Caco-2 (cell line): ENCODE results near the gene OPN1MW2. TPM values are rescaled to one million over a fixed set of nuclear protein-coding genes. Genes with fewer than 3 reads are reported as not detected.
"Not testable (repeated sequence)": the region's sequence is repeated elsewhere in the genome, so short reads cannot be mapped to it uniquely, and the experiment has no call there.

Experiments
- BruUV-seq: library from RNA; stranded (reverse); fragments of 400-500 nt; replicated peaks from 2 replicates; lab custom pipeline; 2021; lab: Mats Ljungman, UMichigan
- CTCF ChIA-PET: fragments of 300-600 bp; sonication (Branson Sonifier 250); formaldehyde crosslinking; loops from one replicate; lab custom pipeline; 2022; ENCODE audit warnings: antibody characterized with exemption; lab: Charles Lee
- POLR2A ChIA-PET: fragments of 300-600 bp; sonication (Branson Sonifier 250); formaldehyde crosslinking; loops from one replicate; lab custom pipeline; 2022; ENCODE audit warnings: antibody characterized with exemption; lab: Charles Lee
- DNase-seq, 2 experiments: peaks; one replicate each; pipeline versions ENCODE4 v3.0.0 to v3.0.0-alpha.2; 2020 to 2022
- H3K27me3 ChIP-seq: replicated peaks from 2 replicates; pipeline ENCODE4 v1.6.0; 2011; ENCODE audit warnings: low read length; ENCODE audit not compliant: control insufficient read depth, insufficient read depth
- H3K36me3 ChIP-seq: 2 replicates; pipeline ENCODE4 v1.5.1; 2011; ENCODE audit warnings: low read length; ENCODE audit not compliant: control insufficient read depth, insufficient read depth
- H3K4me1 ChIP-seq: fragments of 250-450 bp; sonication (Bioruptor Pico); 2 replicates; pipeline ENCODE4 v1.5.1; 2020; ENCODE audit warnings: mild to moderate bottlenecking
- H3K4me3 ChIP-seq: 2 replicates; pipeline ENCODE4 v1.5.1; 2011; ENCODE audit warnings: low read depth, mild to moderate bottlenecking, control low read depth, low read length
- H3K9me3 ChIP-seq: fragments of 250-450 bp; sonication (Bioruptor Pico); 2 replicates; pipeline ENCODE4 v1.5.1; 2020; ENCODE audit warnings: mild to moderate bottlenecking, moderate library complexity
- H3K27ac Mint-ChIP-seq: one replicate; pipeline ENCODE4 v1.8.0; 2022; ENCODE audit warnings: mixed read lengths; ENCODE audit not compliant: unreplicated experiment
- H3K27me3 Mint-ChIP-seq: one replicate; pipeline ENCODE4 v1.8.0; 2022; ENCODE audit warnings: mixed read lengths; ENCODE audit not compliant: insufficient read depth, unreplicated experiment
- H3K36me3 Mint-ChIP-seq: one replicate; pipeline ENCODE4 v1.8.0; 2022; ENCODE audit warnings: mild to moderate bottlenecking, mixed read lengths; ENCODE audit not compliant: insufficient read depth, unreplicated experiment
- H3K4me1 Mint-ChIP-seq: one replicate; pipeline ENCODE4 v1.8.0; 2022; ENCODE audit warnings: low read depth, mixed read lengths; ENCODE audit not compliant: unreplicated experiment
- H3K4me3 Mint-ChIP-seq: one replicate; pipeline ENCODE4 v1.8.0; 2022; ENCODE audit warnings: mild to moderate bottlenecking, moderate library complexity, mixed read lengths; ENCODE audit not compliant: unreplicated experiment
- H3K9me3 Mint-ChIP-seq: one replicate; pipeline ENCODE4 v1.8.0; 2022; ENCODE audit warnings: mixed read lengths; ENCODE audit not compliant: unreplicated experiment
- intact Hi-C: fragments of 100-400 bp; cut with micrococcal nuclease; formaldehyde crosslinking; loops from one replicate; pipeline ENCODE4 v1.10.0; 2022; ENCODE audit not compliant: unreplicated experiment
- total RNA-seq: library from RNA; stranded (reverse); gene quantifications from 2 replicates; pipeline ENCODE4 v1.2.3, GENCODE V29; 2022

Gene OPN1MW2
- total RNA-seq, 1 experiment from 2014 or later: not detected

DNA sequence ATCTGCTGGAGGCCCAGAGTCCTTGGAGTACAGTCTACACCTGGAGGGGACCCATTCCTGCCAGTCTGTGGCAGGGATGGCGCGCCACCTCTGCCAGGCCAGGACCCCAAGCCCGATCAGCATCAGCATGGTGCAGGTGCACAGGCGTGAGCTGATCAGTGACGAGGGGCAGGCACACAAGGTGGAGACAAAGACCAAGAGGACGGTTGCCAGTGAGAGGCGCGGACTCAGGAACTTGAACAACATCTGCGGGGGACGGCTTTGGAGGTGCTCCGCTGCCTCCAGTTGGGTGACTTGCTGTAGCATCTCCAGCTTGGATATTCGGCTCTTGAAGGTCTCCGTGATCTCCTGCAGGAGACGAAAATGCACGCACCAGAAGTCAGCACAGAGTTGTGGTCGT is 14.1 kb downstream of the OPN1MW2 start:
- H3K36me3 ChIP-seq, H3K9me3 ChIP-seq, intact Hi-C loops, H3K27me3 ChIP-seq, H3K4me3 Mint-ChIP-seq, POLR2A ChIA-PET, H3K36me3 Mint-ChIP-seq, H3K9me3 Mint-ChIP-seq, H3K4me1 ChIP-seq, DNase-seq, H3K27ac Mint-ChIP-seq, H3K4me3 ChIP-seq, CTCF ChIA-PET, BruUV-seq, H3K4me1 Mint-ChIP-seq, H3K27me3 Mint-ChIP-seq: not testable (repeated sequence)

DNA sequence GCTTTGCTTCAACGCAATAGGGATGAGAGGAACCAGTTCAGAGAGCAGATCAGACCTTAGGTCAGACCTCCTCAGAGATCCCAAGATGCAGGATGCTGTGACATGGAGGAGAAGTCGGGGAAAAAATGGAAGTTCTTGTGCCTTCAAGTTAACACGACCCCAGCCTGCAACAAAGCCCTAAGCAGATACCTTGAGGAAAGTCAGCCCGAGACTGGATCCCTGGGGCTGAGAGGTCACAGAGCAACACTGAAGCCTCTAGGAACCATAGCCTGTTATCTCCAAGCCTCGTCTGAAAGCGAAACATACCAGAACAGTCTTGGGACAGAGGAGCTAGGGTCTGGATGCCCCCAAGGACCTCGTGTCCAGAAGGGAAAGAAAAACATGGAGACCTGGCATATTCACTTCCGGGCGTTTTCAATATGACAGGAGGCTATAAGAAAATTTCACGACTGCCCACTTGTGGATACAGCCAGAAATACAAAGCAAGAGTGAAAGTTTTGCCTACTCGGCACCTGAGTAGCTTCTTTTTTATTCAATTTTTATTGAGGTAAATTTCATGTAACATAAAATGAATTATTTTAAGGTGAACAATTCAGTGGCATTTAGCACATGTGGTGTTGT is 19.5 kb downstream of the OPN1MW2 start:
- H3K4me3 Mint-ChIP-seq, H3K27ac Mint-ChIP-seq, H3K4me1 Mint-ChIP-seq, H3K36me3 Mint-ChIP-seq, BruUV-seq, H3K36me3 ChIP-seq, H3K4me1 ChIP-seq, H3K4me3 ChIP-seq, H3K9me3 Mint-ChIP-seq, intact Hi-C loops, H3K9me3 ChIP-seq, CTCF ChIA-PET, DNase-seq, POLR2A ChIA-PET, H3K27me3 Mint-ChIP-seq, H3K27me3 ChIP-seq: not testable (repeated sequence)

DNA sequence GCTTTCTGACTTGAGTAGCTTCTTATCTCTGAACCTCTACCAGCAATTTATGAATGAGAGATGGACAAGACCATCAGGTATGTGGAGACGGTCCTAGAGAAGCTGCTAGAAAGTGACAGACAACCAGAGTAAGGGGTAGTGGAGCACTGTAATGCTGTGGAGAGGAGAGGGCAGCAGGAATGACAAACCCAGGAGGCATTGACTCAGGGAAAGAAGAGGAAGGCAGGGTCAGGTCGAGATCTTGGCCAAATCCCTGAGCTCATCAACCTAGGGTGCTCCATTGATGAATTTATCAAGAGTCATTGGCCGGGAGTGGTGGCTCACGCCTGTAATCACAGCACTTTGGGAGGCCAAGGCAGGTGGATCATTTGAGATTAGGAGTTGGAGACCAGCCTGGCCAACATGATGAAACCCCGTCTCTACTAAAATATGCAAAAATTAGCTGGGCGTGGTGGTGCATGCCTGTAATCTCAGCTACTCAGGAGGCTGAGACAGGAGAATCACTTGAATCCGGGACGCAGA is 20.5 kb downstream of the OPN1MW2 start:
- H3K27ac Mint-ChIP-seq, CTCF ChIA-PET, H3K4me1 Mint-ChIP-seq, intact Hi-C loops, DNase-seq, H3K4me3 ChIP-seq, BruUV-seq, POLR2A ChIA-PET, H3K4me3 Mint-ChIP-seq, H3K36me3 ChIP-seq, H3K9me3 ChIP-seq, H3K9me3 Mint-ChIP-seq, H3K27me3 Mint-ChIP-seq, H3K27me3 ChIP-seq, H3K4me1 ChIP-seq, H3K36me3 Mint-ChIP-seq: not testable (repeated sequence)

DNA sequence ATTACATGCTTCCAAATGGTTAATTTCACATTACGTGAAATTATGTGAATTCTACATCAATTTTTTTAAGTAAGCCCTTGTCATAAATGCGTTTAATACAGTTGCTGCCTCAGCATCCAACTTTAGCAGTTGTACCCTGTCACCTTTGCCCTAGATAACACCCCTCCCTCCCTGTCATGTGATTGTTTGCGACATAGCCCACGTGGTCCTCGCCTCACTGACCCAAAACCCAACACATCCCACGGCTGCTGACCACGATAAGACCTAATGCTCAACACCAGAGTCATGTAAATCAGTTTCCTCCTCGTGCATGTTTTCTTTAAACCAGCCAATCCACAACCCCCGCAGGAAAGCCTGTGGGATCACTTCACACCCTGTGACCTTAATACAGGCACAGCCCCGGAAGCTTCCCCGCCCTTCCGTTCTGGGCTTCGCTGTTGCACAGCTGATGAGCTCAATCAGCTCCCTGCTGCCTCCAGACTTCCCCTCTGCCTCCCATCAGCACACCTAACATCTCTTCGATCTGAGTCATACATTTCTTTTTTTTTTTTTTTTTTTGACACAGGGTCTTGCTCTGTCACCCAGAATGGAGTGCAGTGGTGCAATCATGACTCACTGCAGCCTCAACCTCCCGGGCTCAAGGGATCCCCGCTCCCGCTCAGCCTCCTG is 28.0 kb downstream of the OPN1MW2 start:
- H3K27me3 Mint-ChIP-seq, intact Hi-C loops, CTCF ChIA-PET, H3K4me3 ChIP-seq, H3K4me1 Mint-ChIP-seq, H3K36me3 ChIP-seq, BruUV-seq, H3K9me3 ChIP-seq, H3K4me1 ChIP-seq, H3K9me3 Mint-ChIP-seq, H3K4me3 Mint-ChIP-seq, H3K27ac Mint-ChIP-seq, H3K36me3 Mint-ChIP-seq, POLR2A ChIA-PET, H3K27me3 ChIP-seq, DNase-seq: not testable (repeated sequence)

DNA sequence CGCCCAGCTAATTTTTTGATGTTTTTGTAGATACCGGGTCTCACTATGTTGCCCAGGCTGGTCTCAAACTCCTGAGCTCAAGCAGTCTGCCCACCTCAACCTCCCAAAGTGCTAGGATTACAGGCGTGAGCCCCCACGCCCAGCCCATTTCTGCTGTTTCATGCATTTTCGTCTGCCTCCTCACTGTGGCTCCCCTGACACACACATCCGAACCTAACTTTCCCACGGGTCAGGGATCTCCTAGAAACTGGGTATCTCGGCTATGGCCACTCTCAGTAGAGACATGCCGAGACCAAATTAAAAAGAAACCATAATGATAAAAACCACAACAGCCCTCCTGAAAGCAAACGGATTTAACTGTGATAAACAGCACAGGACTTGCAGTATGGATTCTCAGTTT is 28.5 kb downstream of the OPN1MW2 start:
- H3K36me3 Mint-ChIP-seq: not testable (repeated sequence)

DNA sequence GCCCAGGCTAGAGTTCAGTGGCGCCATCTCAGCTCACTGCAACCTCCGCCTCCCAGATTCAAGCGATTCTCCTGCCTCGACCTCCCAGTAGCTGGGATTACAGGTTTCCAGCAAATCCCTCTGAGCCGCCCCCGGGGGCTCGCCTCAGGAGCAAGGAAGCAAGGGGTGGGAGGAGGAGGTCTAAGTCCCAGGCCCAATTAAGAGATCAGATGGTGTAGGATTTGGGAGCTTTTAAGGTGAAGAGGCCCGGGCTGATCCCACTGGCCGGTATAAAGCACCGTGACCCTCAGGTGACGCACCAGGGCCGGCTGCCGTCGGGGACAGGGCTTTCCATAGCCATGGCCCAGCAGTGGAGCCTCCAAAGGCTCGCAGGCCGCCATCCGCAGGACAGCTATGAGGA is 37.7 kb downstream of the OPN1MW2 start, which contains the start of gene OPN1MW3:
Gene OPN1MW3 (plus strand): TSS at position 301 of the 400 bp plus-strand sequence. CDS start 38 bp downstream, at position 339.
- H3K4me1 Mint-ChIP-seq, H3K36me3 ChIP-seq, H3K27me3 Mint-ChIP-seq, H3K36me3 Mint-ChIP-seq, H3K27me3 ChIP-seq, H3K9me3 ChIP-seq, POLR2A ChIA-PET, CTCF ChIA-PET, DNase-seq, H3K4me3 ChIP-seq, H3K4me1 ChIP-seq, H3K9me3 Mint-ChIP-seq, intact Hi-C loops, BruUV-seq, H3K4me3 Mint-ChIP-seq, H3K27ac Mint-ChIP-seq: not testable (repeated sequence)

More for the DNA sequence above, 28.5 kb downstream of the OPN1MW2 start:
- CTCF ChIA-PET, H3K4me3 ChIP-seq, H3K9me3 ChIP-seq, H3K27ac Mint-ChIP-seq, H3K4me3 Mint-ChIP-seq, intact Hi-C loops, DNase-seq, BruUV-seq, H3K36me3 ChIP-seq, H3K9me3 Mint-ChIP-seq, H3K27me3 Mint-ChIP-seq, H3K4me1 ChIP-seq, POLR2A ChIA-PET, H3K27me3 ChIP-seq, H3K4me1 Mint-ChIP-seq: not testable (repeated sequence)

DNA sequence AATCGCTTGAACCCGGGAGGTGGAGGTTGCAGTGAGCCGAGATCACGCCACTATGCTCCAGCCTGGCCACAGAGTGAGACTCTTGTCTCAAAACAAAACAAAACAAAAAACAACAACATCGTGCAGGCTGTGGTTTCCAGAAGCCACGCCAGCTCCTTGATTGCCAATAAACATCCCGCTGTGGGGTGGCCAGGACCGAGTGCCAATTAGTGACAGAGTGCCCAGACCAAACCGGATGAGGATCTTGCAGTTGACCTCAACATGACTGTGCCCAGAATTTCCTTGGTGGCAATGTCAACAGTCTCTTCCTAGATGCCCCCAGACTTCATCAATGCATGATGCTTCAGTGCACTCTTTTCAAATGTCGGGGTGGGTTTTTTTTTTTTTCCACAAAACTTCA is 39.2 kb downstream of the OPN1MW2 start:
- H3K27me3 ChIP-seq, H3K4me1 Mint-ChIP-seq, H3K27me3 Mint-ChIP-seq, H3K36me3 Mint-ChIP-seq, H3K9me3 ChIP-seq, intact Hi-C loops, H3K36me3 ChIP-seq, H3K4me1 ChIP-seq, H3K4me3 Mint-ChIP-seq, BruUV-seq, H3K27ac Mint-ChIP-seq, H3K4me3 ChIP-seq, DNase-seq, CTCF ChIA-PET, POLR2A ChIA-PET, H3K9me3 Mint-ChIP-seq: not testable (repeated sequence)
